OCI-LY3 (cell line): ENCODE results near the gene ADNP.
"Not testable (repeated sequence)": the region's sequence is repeated elsewhere in the genome, so short reads cannot be mapped to it uniquely, and the experiment has no call there.

Source experiments
- EZH2phosphoT487 ChIP-seq: fragments of 200-600 bp; shearing (Covaris generic); IDR thresholded peaks from 2 replicates; pipeline ENCODE4 v1.6.1; 2018; ENCODE audit warnings: antibody characterized with exemption, mixed run types, low read depth
- TF ChIP-seq, protein P1 (sequence below): fragments of 200-600, 300-600 bp; sonication (generic); IDR thresholded peaks from 2 replicates; pipeline ENCODE4 v1.5.1; 2014; ENCODE audit warnings: antibody characterized with exemption, low read length, low read depth

DNA sequence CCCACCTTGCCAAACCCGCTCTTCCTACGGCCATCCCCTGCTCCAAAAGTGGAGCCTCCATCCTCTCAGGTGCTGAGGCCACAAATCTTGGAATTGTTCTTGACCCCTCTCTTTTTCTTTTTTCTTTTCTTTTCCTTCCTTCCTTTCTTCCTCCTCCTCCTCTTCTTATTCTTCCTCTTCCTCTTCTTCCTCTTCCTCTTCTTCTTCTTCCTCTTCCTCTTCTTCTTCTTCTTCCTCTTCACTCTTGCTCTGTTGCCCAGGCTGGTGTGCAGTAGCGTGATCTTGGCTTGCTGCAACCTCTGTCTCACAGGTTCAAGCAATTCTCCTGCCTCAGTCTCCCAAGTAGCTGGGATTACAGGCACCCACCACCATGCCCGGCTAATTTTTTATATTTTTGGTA is 47.3 kb upstream of the ADNP start:
- TF ChIP-seq, protein P1, sequence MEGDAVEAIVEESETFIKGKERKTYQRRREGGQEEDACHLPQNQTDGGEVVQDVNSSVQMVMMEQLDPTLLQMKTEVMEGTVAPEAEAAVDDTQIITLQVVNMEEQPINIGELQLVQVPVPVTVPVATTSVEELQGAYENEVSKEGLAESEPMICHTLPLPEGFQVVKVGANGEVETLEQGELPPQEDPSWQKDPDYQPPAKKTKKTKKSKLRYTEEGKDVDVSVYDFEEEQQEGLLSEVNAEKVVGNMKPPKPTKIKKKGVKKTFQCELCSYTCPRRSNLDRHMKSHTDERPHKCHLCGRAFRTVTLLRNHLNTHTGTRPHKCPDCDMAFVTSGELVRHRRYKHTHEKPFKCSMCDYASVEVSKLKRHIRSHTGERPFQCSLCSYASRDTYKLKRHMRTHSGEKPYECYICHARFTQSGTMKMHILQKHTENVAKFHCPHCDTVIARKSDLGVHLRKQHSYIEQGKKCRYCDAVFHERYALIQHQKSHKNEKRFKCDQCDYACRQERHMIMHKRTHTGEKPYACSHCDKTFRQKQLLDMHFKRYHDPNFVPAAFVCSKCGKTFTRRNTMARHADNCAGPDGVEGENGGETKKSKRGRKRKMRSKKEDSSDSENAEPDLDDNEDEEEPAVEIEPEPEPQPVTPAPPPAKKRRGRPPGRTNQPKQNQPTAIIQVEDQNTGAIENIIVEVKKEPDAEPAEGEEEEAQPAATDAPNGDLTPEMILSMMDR: not testable (repeated sequence)
- not testable (repeated sequence) for TF ChIP-seq EZH2phosphoT487
